ENCODE measurements around the gene TENM4.

The TENM4 gene

GRCh38 chr11:79413268-79413667 is 27.6 kb downstream of the TENM4 start:
- H3K4me1 ChIP-seq (ENCODE audit: control insufficient read depth, insufficient read depth, low read length), result no peaks in the 10 kb centered on the region
- H3K9me3 ChIP-seq (ENCODE audit: control insufficient read depth, low read length), result no peaks in the 10 kb centered on the region
- no peaks in the 10 kb centered on the region for H3K27me3 ChIP-seq (ENCODE audit: control insufficient read depth, insufficient read depth, low read length, poor library complexity, severe bottlenecking)
- H3K27ac ChIP-seq (ENCODE audit: insufficient read depth, low read depth, low read length, poor library complexity, severe bottlenecking), result no peak overlapping the region
- H3K4me3 ChIP-seq (ENCODE audit: insufficient read depth, low read depth, low read length), result no peak overlapping the region
- 57 to 64% methylated on average over 4 of the region's 4 CpGs for WGBS, 2 experiments
- no peaks in the 10 kb centered on the region for H3K36me3 ChIP-seq (ENCODE audit: control insufficient read depth, insufficient read depth, low read length)

GRCh38 chr11:79412761-79413160 is 28.1 kb downstream of the TENM4 start:
- H3K9me3 ChIP-seq (ENCODE audit: control insufficient read depth, low read length), result no peaks in the 10 kb centered on the region
- H3K4me1 ChIP-seq (ENCODE audit: control insufficient read depth, insufficient read depth, low read length), result no peaks in the 10 kb centered on the region
- 86 to 95% methylated on average over 1 of the region's 1 CpG for WGBS, 2 experiments
- H3K36me3 ChIP-seq (ENCODE audit: control insufficient read depth, insufficient read depth, low read length), result no peaks in the 10 kb centered on the region
- no peak overlapping the region for H3K4me3 ChIP-seq (ENCODE audit: insufficient read depth, low read depth, low read length)
- H3K27ac ChIP-seq (ENCODE audit: insufficient read depth, low read depth, low read length, poor library complexity, severe bottlenecking), result no peak overlapping the region
- no peaks in the 10 kb centered on the region for H3K27me3 ChIP-seq (ENCODE audit: control insufficient read depth, insufficient read depth, low read length, poor library complexity, severe bottlenecking)

GRCh38 chr11:79409330-79409729 is 31.5 kb downstream of the TENM4 start:
- Histone ChIP-seq H3K4me3 (ENCODE audit: insufficient read depth, low read depth, low read length) (no peak overlapping the region), H3K36me3 (ENCODE audit: control insufficient read depth, insufficient read depth, low read length) (no peaks in the 10 kb centered on the region), H3K9me3 (ENCODE audit: control insufficient read depth, low read length) (no peaks in the 10 kb centered on the region), H3K4me1 (ENCODE audit: control insufficient read depth, insufficient read depth, low read length) (no peaks in the 10 kb centered on the region), H3K27me3 (ENCODE audit: control insufficient read depth, insufficient read depth, low read length, poor library complexity, severe bottlenecking) (no peaks in the 10 kb centered on the region), H3K27ac (ENCODE audit: insufficient read depth, low read depth, low read length, poor library complexity, severe bottlenecking) (no peak overlapping the region)
- 94 to 95% methylated on average over 6 of the region's 6 CpGs for WGBS, 2 experiments

- Histone ChIP-seq H3K9me3 (ENCODE audit: control insufficient read depth, low read length) (no peaks in the 10 kb centered on the region), H3K4me3 (ENCODE audit: insufficient read depth, low read depth, low read length) (no peak overlapping the region), H3K27me3 (ENCODE audit: control insufficient read depth, insufficient read depth, low read length, poor library complexity, severe bottlenecking) (no peaks in the 10 kb centered on the region), H3K27ac (ENCODE audit: insufficient read depth, low read depth, low read length, poor library complexity, severe bottlenecking) (no peak overlapping the region), H3K36me3 (ENCODE audit: control insufficient read depth, insufficient read depth, low read length) (no peaks in the 10 kb centered on the region), H3K4me1 (ENCODE audit: control insufficient read depth, insufficient read depth, low read length) (no peaks in the 10 kb centered on the region)
- 75 to 83% methylated on average over 5 of the region's 5 CpGs for WGBS, 2 experiments
These were observed 34.5 kb downstream of the TENM4 start for GRCh38 chr11:79406376-79406775.

- Histone ChIP-seq H3K27ac (ENCODE audit: insufficient read depth, low read depth, low read length, poor library complexity, severe bottlenecking) (no peak overlapping the region), H3K4me1 (ENCODE audit: control insufficient read depth, insufficient read depth, low read length) (peaks cover 4% of the 10 kb centered on the region), H3K27me3 (ENCODE audit: control insufficient read depth, insufficient read depth, low read length, poor library complexity, severe bottlenecking) (no peaks in the 10 kb centered on the region), H3K9me3 (ENCODE audit: control insufficient read depth, low read length) (no peaks in the 10 kb centered on the region), H3K36me3 (ENCODE audit: control insufficient read depth, insufficient read depth, low read length) (no peaks in the 10 kb centered on the region), H3K4me3 (ENCODE audit: insufficient read depth, low read depth, low read length) (no peak overlapping the region)
- 84 to 99% methylated on average over 3 of the region's 3 CpGs for WGBS, 2 experiments
These were observed 36.0 kb downstream of the TENM4 start for GRCh38 chr11:79404806-79405205.

DNA sequence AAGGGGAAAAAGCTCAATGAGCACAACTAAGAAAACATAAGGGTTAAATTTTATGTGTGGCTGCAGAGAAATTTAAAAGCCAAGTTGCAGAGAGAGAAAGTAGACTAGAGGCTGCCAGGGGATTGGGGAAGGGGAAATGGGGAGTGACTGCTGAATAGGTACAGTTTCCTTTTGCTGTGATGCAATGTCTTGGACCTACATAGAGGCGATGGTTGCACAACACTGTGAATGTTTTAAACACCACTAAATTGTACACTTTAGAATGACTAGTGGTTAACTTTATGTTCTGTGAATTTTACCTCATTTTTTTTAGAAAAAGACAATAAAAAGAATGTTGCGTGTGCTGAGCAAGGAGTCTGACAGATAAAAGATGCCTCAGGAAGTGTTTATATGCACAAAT is 36.5 kb downstream of the TENM4 start:
- H3K4me1 ChIP-seq (ENCODE audit: control insufficient read depth, insufficient read depth, low read length), result peaks cover 4% of the 10 kb centered on the region
- no peak overlapping the region for H3K4me3 ChIP-seq (ENCODE audit: insufficient read depth, low read depth, low read length)
- no peaks in the 10 kb centered on the region for H3K9me3 ChIP-seq (ENCODE audit: control insufficient read depth, low read length)
- 100% methylated on average over 1 to 2 of the region's 2 CpGs for WGBS, 2 experiments
- no peaks in the 10 kb centered on the region for H3K27me3 ChIP-seq (ENCODE audit: control insufficient read depth, insufficient read depth, low read length, poor library complexity, severe bottlenecking)
- no peaks in the 10 kb centered on the region for H3K36me3 ChIP-seq (ENCODE audit: control insufficient read depth, insufficient read depth, low read length)
- H3K27ac ChIP-seq (ENCODE audit: insufficient read depth, low read depth, low read length, poor library complexity, severe bottlenecking), result no peak overlapping the region

- Histone ChIP-seq H3K27me3 (ENCODE audit: control insufficient read depth, insufficient read depth, low read length, poor library complexity, severe bottlenecking) (no peaks in the 10 kb centered on the region), H3K4me3 (ENCODE audit: insufficient read depth, low read depth, low read length) (no peak overlapping the region), H3K27ac (ENCODE audit: insufficient read depth, low read depth, low read length, poor library complexity, severe bottlenecking) (no peak overlapping the region), H3K4me1 (ENCODE audit: control insufficient read depth, insufficient read depth, low read length) (peaks cover 4% of the 10 kb centered on the region), H3K36me3 (ENCODE audit: control insufficient read depth, insufficient read depth, low read length) (no peaks in the 10 kb centered on the region), H3K9me3 (ENCODE audit: control insufficient read depth, low read length) (no peaks in the 10 kb centered on the region)
- WGBS, 2 experiments, result 93 to 95% methylated on average over 1 of the region's 1 CpG
These were observed 37.0 kb downstream of the TENM4 start for GRCh38 chr11:79403839-79404238.

GRCh38 chr11:79402912-79403311 is 37.9 kb downstream of the TENM4 start:
- H3K36me3 ChIP-seq (ENCODE audit: control insufficient read depth, insufficient read depth, low read length), result no peaks in the 10 kb centered on the region
- 89 to 94% methylated on average over 3 of the region's 3 CpGs for WGBS, 2 experiments

GRCh38 chr11:79400717-79401330 is 40.0 kb downstream of the TENM4 start:
- Histone ChIP-seq H3K9me3 (ENCODE audit: control insufficient read depth, low read length) (no peaks in the 10 kb centered on the region), H3K27ac (ENCODE audit: insufficient read depth, low read depth, low read length, poor library complexity, severe bottlenecking) (no peak overlapping the region), H3K27me3 (ENCODE audit: control insufficient read depth, insufficient read depth, low read length, poor library complexity, severe bottlenecking) (no peaks in the 10 kb centered on the region), H3K4me1 (ENCODE audit: control insufficient read depth, insufficient read depth, low read length) (peaks cover 4% of the 10 kb centered on the region), H3K36me3 (ENCODE audit: control insufficient read depth, insufficient read depth, low read length) (no peaks in the 10 kb centered on the region), H3K4me3 (ENCODE audit: insufficient read depth, low read depth, low read length) (no peak overlapping the region)
- WGBS, 2 experiments, result 77 to 90% methylated on average over 4 of the region's 4 CpGs

More at GRCh38 chr11:79402912-79403311, 37.9 kb downstream of the TENM4 start:
- Histone ChIP-seq H3K27me3 (ENCODE audit: control insufficient read depth, insufficient read depth, low read length, poor library complexity, severe bottlenecking) (no peaks in the 10 kb centered on the region), H3K9me3 (ENCODE audit: control insufficient read depth, low read length) (no peaks in the 10 kb centered on the region), H3K4me1 (ENCODE audit: control insufficient read depth, insufficient read depth, low read length) (peaks cover 4% of the 10 kb centered on the region), H3K27ac (ENCODE audit: insufficient read depth, low read depth, low read length, poor library complexity, severe bottlenecking) (no peak overlapping the region), H3K4me3 (ENCODE audit: insufficient read depth, low read depth, low read length) (no peak overlapping the region)

DNA sequence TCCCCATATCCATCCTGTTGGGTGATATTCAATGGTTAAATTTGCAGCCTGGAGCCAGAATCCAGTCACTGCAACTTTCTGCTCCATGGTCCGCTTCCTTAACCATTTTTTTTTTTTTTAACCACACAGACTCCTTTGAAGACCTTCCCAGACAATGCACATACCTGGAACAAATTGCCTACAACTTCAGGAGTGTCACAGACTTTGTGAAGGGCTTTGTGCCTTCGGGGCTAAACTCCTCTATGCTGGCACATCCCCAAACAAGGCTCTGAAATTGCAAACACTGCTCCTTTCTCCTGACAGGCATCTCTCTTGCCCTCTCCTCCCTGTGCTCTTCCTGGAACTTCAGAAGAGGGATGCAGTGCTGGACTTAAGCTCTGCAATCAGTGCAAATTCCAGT is 40.6 kb downstream of the TENM4 start:
- Histone ChIP-seq H3K4me3 (ENCODE audit: insufficient read depth, low read depth, low read length) (no peak overlapping the region), H3K9me3 (ENCODE audit: control insufficient read depth, low read length) (no peaks in the 10 kb centered on the region), H3K27ac (ENCODE audit: insufficient read depth, low read depth, low read length, poor library complexity, severe bottlenecking) (no peak overlapping the region), H3K4me1 (ENCODE audit: control insufficient read depth, insufficient read depth, low read length) (peaks cover 4% of the 10 kb centered on the region), H3K27me3 (ENCODE audit: control insufficient read depth, insufficient read depth, low read length, poor library complexity, severe bottlenecking) (no peaks in the 10 kb centered on the region), H3K36me3 (ENCODE audit: control insufficient read depth, insufficient read depth, low read length) (no peaks in the 10 kb centered on the region)
- WGBS, 2 experiments, result 85 to 90% methylated on average over 2 of the region's 2 CpGs

GRCh38 chr11:79397252-79397651 is 43.6 kb downstream of the TENM4 start:
- no peaks in the 10 kb centered on the region for H3K27me3 ChIP-seq (ENCODE audit: control insufficient read depth, insufficient read depth, low read length, poor library complexity, severe bottlenecking)
- no peak overlapping the region for H3K27ac ChIP-seq (ENCODE audit: insufficient read depth, low read depth, low read length, poor library complexity, severe bottlenecking)
- H3K9me3 ChIP-seq (ENCODE audit: control insufficient read depth, low read length), result no peaks in the 10 kb centered on the region
- H3K36me3 ChIP-seq (ENCODE audit: control insufficient read depth, insufficient read depth, low read length), result no peaks in the 10 kb centered on the region
- 97 to 100% methylated on average over 1 of the region's 1 CpG for WGBS, 2 experiments
- H3K4me1 ChIP-seq (ENCODE audit: control insufficient read depth, insufficient read depth, low read length), result peaks cover 13% of the 10 kb centered on the region
- H3K4me3 ChIP-seq (ENCODE audit: insufficient read depth, low read depth, low read length), result no peak overlapping the region

Measured in ectodermal cell (in vitro differentiated cells).